Neural progenitor cell (in vitro differentiated cells): ENCODE measurements around the gene RTEL1. TPM values are rescaled to one million over a fixed set of nuclear protein-coding genes. Genes with fewer than 3 reads are reported as not detected.

Experiments
- DNase-seq: peaks from one replicate; pipeline ENCODE4 v3.0.0-alpha.2; 2016; ENCODE audit warnings: low spot score
- H2AFZ ChIP-seq: fragments of 200-600 bp; sonication (generic); replicated peaks from 2 replicates; pipeline ENCODE4 v1.6.1; 2016; ENCODE audit warnings: antibody characterized with exemption
- H3F3A ChIP-seq: fragments of 200-600 bp; sonication (generic); 2 replicates; pipeline ENCODE4 v1.6.1; 2016; ENCODE audit warnings: antibody characterized with exemption, low read depth
- H3K27ac ChIP-seq: fragments of 200-600 bp; sonication (generic); 2 replicates; pipeline ENCODE4 v1.5.1; 2016; ENCODE audit warnings: mild to moderate bottlenecking
- H3K27me3 ChIP-seq: fragments of 200-600 bp; sonication (generic); 2 replicates; pipeline ENCODE4 v1.6.1; 2016; ENCODE audit warnings: mild to moderate bottlenecking, moderate library complexity
- H3K36me3 ChIP-seq: fragments of 200-600 bp; sonication (generic); 2 replicates; pipeline ENCODE4 v1.5.1; 2016
- H3K4me1 ChIP-seq: fragments of 200-600 bp; sonication (generic); 2 replicates; pipeline ENCODE4 v1.6.1; 2016; ENCODE audit warnings: mixed run types
- H3K4me2 ChIP-seq: fragments of 200-600 bp; sonication (generic); 2 replicates; pipeline ENCODE4 v1.6.1; 2016
- H3K4me3 ChIP-seq: fragments of 200-600 bp; sonication (generic); 2 replicates; pipeline ENCODE4 v1.5.1; 2016
- H3K79me2 ChIP-seq: fragments of 200-600 bp; sonication (generic); 2 replicates; pipeline ENCODE4 v1.6.1; 2016; ENCODE audit warnings: low read depth
- H3K9ac ChIP-seq: fragments of 200-600 bp; sonication (generic); 2 replicates; pipeline ENCODE4 v1.6.1; 2016
- H3K9me3 ChIP-seq: fragments of 200-600 bp; sonication (generic); 2 replicates; pipeline ENCODE4 v1.5.1; 2016; ENCODE audit warnings: low read depth
- H4K20me1 ChIP-seq: fragments of 200-600 bp; sonication (generic); 2 replicates; pipeline ENCODE4 v1.6.1; 2016; ENCODE audit warnings: low read depth
- H3K27ac Mint-ChIP-seq: 3 replicates; pipeline ENCODE4 v1.8.0; 2021; ENCODE audit warnings: mixed read lengths
- H3K27me3 Mint-ChIP-seq: 2 replicates; pipeline ENCODE4 v1.8.0; 2022; ENCODE audit warnings: low read depth, mild to moderate bottlenecking, inconsistent platforms, moderate library complexity, mixed read lengths; ENCODE audit not compliant: insufficient read depth
- H3K36me3 Mint-ChIP-seq: 3 replicates; pipeline ENCODE4 v1.8.0; 2021; ENCODE audit warnings: mixed read lengths
- H3K4me1 Mint-ChIP-seq: 3 replicates; pipeline ENCODE4 v1.8.0; 2021; ENCODE audit warnings: mixed read lengths
- H3K4me3 Mint-ChIP-seq: 3 replicates; pipeline ENCODE4 v1.8.0; 2021; ENCODE audit warnings: mild to moderate bottlenecking, moderate library complexity, mixed read lengths
- H3K9me3 Mint-ChIP-seq: 3 replicates; pipeline ENCODE4 v1.8.0; 2020; ENCODE audit warnings: mixed read lengths
- EZH2 ChIP-seq: fragments of 200-600 bp; sonication (generic); IDR thresholded peaks from 2 replicates; pipeline ENCODE4 v1.6.1; 2017; ENCODE audit warnings: antibody characterized with exemption, mild to moderate bottlenecking, moderate library complexity
- EZH2phosphoT487 ChIP-seq: fragments of 200-600 bp; sonication (generic); IDR thresholded peaks from 2 replicates; pipeline ENCODE4 v1.6.1; 2017; ENCODE audit warnings: antibody characterized with exemption
- total RNA-seq: library from RNA; depleted of rRNA; stranded (reverse); fragments of >200 nt; gene quantifications from 2 replicates; pipeline ENCODE4 v1.2.3, GENCODE V29; 2015; ENCODE audit warnings: low replicate concordance
- TF ChIP-seq, protein P1 (sequence below): fragments of 200-600 bp; sonication (generic); IDR thresholded peaks from 2 replicates; pipeline ENCODE4 v1.5.1; 2017; ENCODE audit warnings: antibody characterized with exemption, mild to moderate bottlenecking

RTEL1 gene
- total RNA-seq, 1 donor from 2014 or later: 6.0 TPM

DNA sequence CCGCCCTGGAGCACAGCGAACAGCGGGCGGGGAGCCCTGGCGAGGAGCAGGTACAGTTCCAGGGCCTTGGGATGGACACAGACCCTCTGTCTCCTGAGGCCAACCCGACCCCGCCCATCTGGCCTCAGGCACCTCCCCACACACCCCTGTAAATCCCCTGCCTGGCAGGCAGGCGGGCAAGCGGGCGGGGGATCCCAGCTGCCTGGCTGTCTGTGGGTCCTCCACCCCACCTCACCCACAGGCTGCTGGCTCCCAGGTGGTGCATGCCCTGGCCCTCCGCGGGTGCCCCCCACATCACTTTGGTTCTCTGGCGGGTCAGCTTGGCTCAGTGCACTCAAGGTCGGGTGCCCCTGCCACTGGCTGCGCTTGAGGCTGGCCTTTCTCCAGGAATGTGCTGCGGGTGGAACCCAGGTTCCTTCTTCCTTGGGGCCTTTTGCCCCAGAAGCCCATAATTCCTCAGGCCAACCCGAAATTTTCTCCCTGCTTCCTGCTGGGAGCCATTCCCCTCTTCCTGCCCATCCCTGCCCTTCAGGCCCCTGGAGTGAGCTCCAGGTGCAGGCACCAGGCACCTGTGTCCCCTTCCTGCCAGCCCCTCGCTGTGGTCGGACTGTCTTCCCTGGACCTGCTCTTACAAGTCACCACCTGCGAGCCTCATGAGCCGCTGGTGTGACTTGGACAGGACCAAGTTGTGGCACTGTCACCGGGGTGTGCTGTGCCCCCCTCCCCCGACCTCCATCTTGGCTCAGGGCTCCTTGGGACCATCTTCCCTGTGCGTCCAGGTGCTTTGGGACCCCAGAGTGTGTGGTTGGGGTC lies 33.0 kb downstream of the RTEL1 start:
- H4K20me1 ChIP-seq: no peaks in the 10 kb centered on the region
- H3K4me2 ChIP-seq: no peak overlapping the region
- H3F3A ChIP-seq: peaks cover 3% of the 10 kb centered on the region
- H3K79me2 ChIP-seq: no peaks in the 10 kb centered on the region
- H3K27ac ChIP-seq: no peak overlapping the region
- TF ChIP-seq EZH2phosphoT487 (no peak), EZH2 (no peak)
- TF ChIP-seq, protein P1, sequence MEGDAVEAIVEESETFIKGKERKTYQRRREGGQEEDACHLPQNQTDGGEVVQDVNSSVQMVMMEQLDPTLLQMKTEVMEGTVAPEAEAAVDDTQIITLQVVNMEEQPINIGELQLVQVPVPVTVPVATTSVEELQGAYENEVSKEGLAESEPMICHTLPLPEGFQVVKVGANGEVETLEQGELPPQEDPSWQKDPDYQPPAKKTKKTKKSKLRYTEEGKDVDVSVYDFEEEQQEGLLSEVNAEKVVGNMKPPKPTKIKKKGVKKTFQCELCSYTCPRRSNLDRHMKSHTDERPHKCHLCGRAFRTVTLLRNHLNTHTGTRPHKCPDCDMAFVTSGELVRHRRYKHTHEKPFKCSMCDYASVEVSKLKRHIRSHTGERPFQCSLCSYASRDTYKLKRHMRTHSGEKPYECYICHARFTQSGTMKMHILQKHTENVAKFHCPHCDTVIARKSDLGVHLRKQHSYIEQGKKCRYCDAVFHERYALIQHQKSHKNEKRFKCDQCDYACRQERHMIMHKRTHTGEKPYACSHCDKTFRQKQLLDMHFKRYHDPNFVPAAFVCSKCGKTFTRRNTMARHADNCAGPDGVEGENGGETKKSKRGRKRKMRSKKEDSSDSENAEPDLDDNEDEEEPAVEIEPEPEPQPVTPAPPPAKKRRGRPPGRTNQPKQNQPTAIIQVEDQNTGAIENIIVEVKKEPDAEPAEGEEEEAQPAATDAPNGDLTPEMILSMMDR: no peak
- Mint-ChIP-seq H3K4me1 (peaks cover 3% of the 10 kb centered on the region), H3K27me3 (peaks cover 10% of the 10 kb centered on the region), H3K36me3 (peaks cover 5% of the 10 kb centered on the region), H3K4me3 (no peak overlapping the region), H3K9me3 (peaks cover 4% of the 10 kb centered on the region), H3K27ac (peak overlapping the region; percentile 50)
- H2AFZ ChIP-seq: no peak overlapping the region
- DNase-seq: no peak
- no peaks in the 10 kb centered on the region for H3K36me3 ChIP-seq
- H3K9me3 ChIP-seq: no peaks in the 10 kb centered on the region
- H3K4me3 ChIP-seq: no peak overlapping the region
- H3K27me3 ChIP-seq: no peaks in the 10 kb centered on the region
- no peaks in the 10 kb centered on the region for H3K4me1 ChIP-seq
- no peak overlapping the region for H3K9ac ChIP-seq

DNA sequence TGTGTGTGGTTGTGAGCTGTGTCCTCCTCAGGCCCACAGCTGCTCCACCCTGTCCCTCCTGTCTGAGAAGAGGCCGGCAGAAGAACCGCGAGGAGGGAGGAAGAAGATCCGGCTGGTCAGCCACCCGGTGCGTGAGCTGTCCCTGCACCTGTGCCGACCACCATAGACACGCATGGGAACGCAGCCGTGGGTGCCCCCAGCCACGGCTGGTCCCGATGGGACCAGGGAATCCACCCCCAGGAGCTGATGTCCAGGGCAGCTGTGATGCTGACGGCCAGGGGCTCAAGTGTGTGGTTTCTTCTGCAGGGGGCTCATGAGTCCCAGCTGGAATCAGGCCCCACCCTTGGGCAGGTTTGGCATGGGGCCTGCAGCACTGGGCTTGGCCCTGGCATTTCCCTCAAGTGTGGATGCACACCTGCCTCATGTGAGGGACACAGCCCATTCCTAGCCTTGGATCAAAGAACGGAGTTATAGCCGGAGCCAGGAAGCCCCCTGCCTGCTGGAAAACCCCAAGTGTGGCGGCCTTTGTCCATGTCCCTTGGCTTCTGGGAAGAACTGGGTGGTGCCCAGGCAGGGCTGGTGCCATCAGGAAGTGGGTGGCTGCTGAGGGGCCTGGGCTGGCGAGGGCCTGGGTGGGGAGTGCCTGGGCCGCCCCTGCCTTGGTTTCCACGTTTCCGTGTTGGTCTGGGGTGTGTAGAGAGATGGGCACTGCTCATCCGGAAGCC lies 33.8 kb downstream of the RTEL1 start:
- H3K36me3 ChIP-seq: no peaks in the 10 kb centered on the region

GRCh38 chr20:63692436-63693082 lies 34.4 kb downstream of the RTEL1 start:
- H3F3A ChIP-seq: peaks cover 7% of the 10 kb centered on the region

More for the DNA sequence above, 33.8 kb downstream of the RTEL1 start:
- H3K9me3 ChIP-seq: no peaks in the 10 kb centered on the region
- H3K4me3 ChIP-seq: no peak overlapping the region
- H2AFZ ChIP-seq: no peak overlapping the region
- peaks cover 4% of the 10 kb centered on the region for H3K4me1 ChIP-seq
- Mint-ChIP-seq H3K4me1 (peaks cover under 1% of the 10 kb centered on the region), H3K36me3 (peaks cover 5% of the 10 kb centered on the region), H3K9me3 (peaks cover 4% of the 10 kb centered on the region), H3K27me3 (peaks cover 9% of the 10 kb centered on the region), H3K27ac (no peak overlapping the region), H3K4me3 (no peak overlapping the region)
- peaks cover 7% of the 10 kb centered on the region for H3F3A ChIP-seq
- DNase-seq: no peak
- H3K4me2 ChIP-seq: no peak overlapping the region
- H3K27me3 ChIP-seq: no peaks in the 10 kb centered on the region
- TF ChIP-seq, protein P1: no peak
- TF ChIP-seq EZH2phosphoT487: no peak
- TF ChIP-seq EZH2: no peak
- no peaks in the 10 kb centered on the region for H4K20me1 ChIP-seq
- no peak overlapping the region for H3K27ac ChIP-seq
- H3K9ac ChIP-seq: no peak overlapping the region
- no peaks in the 10 kb centered on the region for H3K79me2 ChIP-seq

More at GRCh38 chr20:63692436-63693082, 34.4 kb downstream of the RTEL1 start:
- Histone ChIP-seq H3K27me3 (no peaks in the 10 kb centered on the region), H3K79me2 (no peaks in the 10 kb centered on the region), H3K27ac (no peak overlapping the region), H3K9me3 (no peaks in the 10 kb centered on the region), H2AFZ (no peak overlapping the region), H3K4me2 (no peak overlapping the region), H3K36me3 (no peaks in the 10 kb centered on the region), H3K4me3 (no peak overlapping the region), H3K9ac (no peak overlapping the region), H4K20me1 (no peaks in the 10 kb centered on the region), H3K4me1 (peaks cover 10% of the 10 kb centered on the region)
- Mint-ChIP-seq H3K9me3 (peaks cover 4% of the 10 kb centered on the region), H3K36me3 (peaks cover 5% of the 10 kb centered on the region), H3K27ac (no peak overlapping the region), H3K4me1 (no peaks in the 10 kb centered on the region), H3K27me3 (peaks cover 12% of the 10 kb centered on the region), H3K4me3 (no peak overlapping the region)
- TF ChIP-seq EZH2phosphoT487 (no peak), EZH2 (no peak)
- TF ChIP-seq, protein P1: no peak
- no peak for DNase-seq
